Stimulated activated CD4-positive, alpha-beta T cell treated with anti-CD3 and anti-CD28 coated beads, Interleukin-4, amount 100 ng/mL, for 48 hours (primary cell): Measurements from ENCODE around the gene GREB1L.

Source experiments
- DNase-seq, 2 donors: peaks; one replicate each; pipeline ENCODE4 v3.0.0-alpha.2; 2020; ENCODE audit warnings: low read depth in 2 of 2

Gene GREB1L

GRCh38 chr18:21559195-21559594 lies 317.2 kb downstream of the GREB1L start:
- no peak for DNase-seq

- no peak for DNase-seq
Measured at GRCh38 chr18:21571772-21572171, 329.7 kb downstream of the GREB1L start.
